Aorta (tissue), 5 donors: ENCODE results near the gene CFAP65. TPM values are rescaled to one million over a fixed set of nuclear protein-coding genes. Genes with fewer than 3 reads are reported as not detected.

ENCODE experiments used
- ATAC-seq: fragments of 200-7000 bp; cut with Tn5 transposase; one replicate; pipeline ENCODE4 v1.9.1; 2022; ENCODE audit warnings: moderate library complexity; ENCODE audit not compliant: low FRiP score
- DNase-seq, 2 donors: peaks; one replicate each; pipeline ENCODE4 v3.0.0-alpha.2; 2020
- H3K27ac ChIP-seq, 2 donors: one replicate each; pipeline ENCODE4 v1.5.1; 2013; ENCODE audit warnings: low read length in 2 of 2, mild to moderate bottlenecking in 2 of 2, moderate library complexity in 2 of 2, control low read depth in 1 of 2, inconsistent platforms in 1 of 2, low read depth in 1 of 2
- H3K27me3 ChIP-seq, 2 donors: one replicate each; pipeline ENCODE4 v1.6.1; 2013; ENCODE audit warnings: control low read depth in 1 of 2, low read length in 1 of 2, mild to moderate bottlenecking in 1 of 2, moderate library complexity in 1 of 2; ENCODE audit not compliant: insufficient read depth in 2 of 2, control insufficient read depth in 1 of 2
- H3K36me3 ChIP-seq, 2 donors: one replicate each; pipeline ENCODE4 v1.6.1; 2013; ENCODE audit warnings: control low read depth in 1 of 2, low read length in 1 of 2, mild to moderate bottlenecking in 1 of 2; ENCODE audit not compliant: insufficient read depth in 2 of 2, control insufficient read depth in 1 of 2
- H3K4me1 ChIP-seq, 2 donors: one replicate each; pipeline ENCODE4 v1.6.1; 2013; ENCODE audit warnings: low read length in 2 of 2, control low read depth in 1 of 2, mild to moderate bottlenecking in 1 of 2, moderate library complexity in 1 of 2; ENCODE audit not compliant: insufficient read depth in 2 of 2, control insufficient read depth in 1 of 2
- H3K4me3 ChIP-seq, 2 donors: one replicate each; pipeline ENCODE4 v1.5.1; 2013; ENCODE audit warnings: low read length in 2 of 2, control low read depth in 1 of 2, mild to moderate bottlenecking in 1 of 2
- H3K9me3 ChIP-seq: one replicate; pipeline ENCODE4 v1.6.1; 2013; ENCODE audit warnings: mild to moderate bottlenecking, low read length; ENCODE audit not compliant: control insufficient read depth
- WGBS, 2 donors: extraction: QIAGEN DNeasy Blood & Tissue Kit; methylation state at CpG; one replicate each; pipeline ENCODE4 v1.1.7; 2013; 5-methylcytosine and 5-hydroxymethylcytosine counted together
- intact Hi-C, 2 donors: fragments of 100-400 bp; cut with DNase I; formaldehyde crosslinking; loops; one replicate each; pipeline versions ENCODE4 v1.14.2 to v1.15.0; 2022
- polyA plus RNA-seq, 2 donors: library from polyadenylated mRNA; stranded (reverse); fragments of 200-250 nt; gene quantifications; one replicate each; pipeline ENCODE4 v1.2.3, GENCODE V29; 2013
- total RNA-seq, 2 donors: library from RNA; stranded (reverse); fragmentation: NEBNext Ultra II Directional; extraction: Animal tissue kit (Norgen Biotek cat#: 25700); gene quantifications; one replicate each; pipeline ENCODE4 v1.2.1, GENCODE V29; 2021
- donor health status: healthy with polysubstance abuse.
- donor health status: Bipolar disorder and iron deficiency.
- donor health status: DM: no; HTN: no; CAD: no.
- donor health status: DM: no; HTN: no; CAD: no.
- donor health status: DM: yes; HTN: yes; CAD: no.

Gene CFAP65
- total and polyA plus RNA-seq, 4 donors: 0.15 TPM; not detected in 3

GRCh38 chr2:219029829-219030165 is 11.5 kb downstream of the CFAP65 start:
- WGBS, 2 donors: 33 to 36% methylated on average over 9 of the region's 9 CpGs

GRCh38 chr2:219028996-219029828 is 12.1 kb downstream of the CFAP65 start:
- no peaks in the 10 kb centered on the region for H3K9me3 ChIP-seq
- H3K36me3 ChIP-seq: no peaks in the 10 kb centered on the region
- 76 to 77% methylated on average over 13 of the region's 13 CpGs for WGBS, 2 donors
- ATAC-seq (peak; percentile 2), DNase-seq (peak in 1 of 2 donors; percentile 71)
- H3K4me3 ChIP-seq: no peak overlapping the region
- no peaks in the 10 kb centered on the region for H3K27me3 ChIP-seq
- no peak overlapping the region for H3K27ac ChIP-seq
- no peaks in the 10 kb centered on the region for H3K4me1 ChIP-seq
- intact Hi-C loops: loop anchor here (10.0 kb wide), 1 partner anchor 126 kb away; no protein-coding TSS in a partner anchor

More at GRCh38 chr2:219029829-219030165, 11.5 kb downstream of the CFAP65 start:
- Histone ChIP-seq H3K4me3 (no peak overlapping the region), H3K4me1 (no peaks in the 10 kb centered on the region), H3K36me3 (no peaks in the 10 kb centered on the region), H3K27ac (no peak overlapping the region), H3K9me3 (no peaks in the 10 kb centered on the region), H3K27me3 (no peaks in the 10 kb centered on the region)
- intact Hi-C loops: loop anchor here (10.0 kb wide), 1 partner anchor 125 kb away; no protein-coding TSS in a partner anchor
- DNase-seq (peak; percentile 83 to 93), ATAC-seq (peak; percentile 81)

- H3K27me3 ChIP-seq: no peaks in the 10 kb centered on the region
- ATAC-seq (no peak), DNase-seq (peak in 1 of 2 donors; percentile 46)
- H3K9me3 ChIP-seq: no peaks in the 10 kb centered on the region
- 81 to 82% methylated on average over 5 of the region's 5 CpGs for WGBS, 2 donors
- no peaks in the 10 kb centered on the region for H3K36me3 ChIP-seq
- H3K4me1 ChIP-seq: no peaks in the 10 kb centered on the region
- no peak overlapping the region for H3K4me3 ChIP-seq
- intact Hi-C loops: loop anchor here (10.0 kb wide), 1 partner anchor 127 kb away; no protein-coding TSS in a partner anchor
- no peak overlapping the region for H3K27ac ChIP-seq
Observed at GRCh38 chr2:219028141-219028540, 13.2 kb downstream of the CFAP65 start.

- H3K27ac ChIP-seq: no peak overlapping the region
Observed at GRCh38 chr2:219027511-219028055, 13.7 kb downstream of the CFAP65 start.

GRCh38 chr2:219026946-219027345 is 14.4 kb downstream of the CFAP65 start:
- intact Hi-C loops: loop anchor here (10.0 kb wide), 1 partner anchor 128 kb away; no protein-coding TSS in a partner anchor
- Histone ChIP-seq H3K4me1 (no peaks in the 10 kb centered on the region), H3K36me3 (no peaks in the 10 kb centered on the region), H3K27ac (no peak overlapping the region), H3K4me3 (no peak overlapping the region), H3K9me3 (no peaks in the 10 kb centered on the region), H3K27me3 (no peaks in the 10 kb centered on the region)
- 92 to 95% methylated on average over 7 of the region's 7 CpGs for WGBS, 2 donors
- ATAC-seq (no peak), DNase-seq (peak in 1 of 2 donors; percentile 32)

More at GRCh38 chr2:219027511-219028055, 13.7 kb downstream of the CFAP65 start:
- ATAC-seq (no peak), DNase-seq (peak in 1 of 2 donors; percentile 60)
- H3K27me3 ChIP-seq: no peaks in the 10 kb centered on the region
- intact Hi-C loops: loop anchor here (10.0 kb wide), 1 partner anchor 127 kb away; no protein-coding TSS in a partner anchor
- no peaks in the 10 kb centered on the region for H3K4me1 ChIP-seq
- H3K9me3 ChIP-seq: no peaks in the 10 kb centered on the region
- no peak overlapping the region for H3K4me3 ChIP-seq
- 94 to 95% methylated on average over 22 of the region's 22 CpGs for WGBS, 2 donors
- H3K36me3 ChIP-seq: no peaks in the 10 kb centered on the region

GRCh38 chr2:219025637-219026585 is 15.4 kb downstream of the CFAP65 start:
- Histone ChIP-seq H3K4me3 (no peak overlapping the region), H3K36me3 (no peaks in the 10 kb centered on the region), H3K9me3 (no peaks in the 10 kb centered on the region), H3K27me3 (no peaks in the 10 kb centered on the region), H3K4me1 (no peaks in the 10 kb centered on the region), H3K27ac (no peak overlapping the region)
- ATAC-seq: no peak
- peak in 1 of 2 donors; percentile 32 for DNase-seq
- intact Hi-C loops: loop anchor here (10.0 kb wide), 1 partner anchor 129 kb away; no protein-coding TSS in a partner anchor
- WGBS, 2 donors: 89% methylated on average over 18 of the region's 18 CpGs

GRCh38 chr2:219024059-219024458 is 17.3 kb downstream of the CFAP65 start:
- DNase-seq (peak in 1 of 2 donors; percentile 54), ATAC-seq (no peak)
- no peaks in the 10 kb centered on the region for H3K9me3 ChIP-seq
- H3K27me3 ChIP-seq: no peaks in the 10 kb centered on the region
- WGBS, 2 donors: 86 to 89% methylated on average over 11 of the region's 11 CpGs
- H3K4me1 ChIP-seq: no peaks in the 10 kb centered on the region
- H3K27ac ChIP-seq: no peak overlapping the region
- no peak overlapping the region for H3K4me3 ChIP-seq
- H3K36me3 ChIP-seq: no peaks in the 10 kb centered on the region
- intact Hi-C loops: loop anchor here (10.0 kb wide), 1 partner anchor 131 kb away; no protein-coding TSS in a partner anchor

GRCh38 chr2:219023045-219023605 is 18.2 kb downstream of the CFAP65 start:
- intact Hi-C loops: loop anchor here (10.0 kb wide), 1 partner anchor 132 kb away; no protein-coding TSS in a partner anchor
- Histone ChIP-seq H3K4me3 (no peak overlapping the region), H3K9me3 (no peaks in the 10 kb centered on the region), H3K27me3 (no peaks in the 10 kb centered on the region), H3K27ac (no peak overlapping the region), H3K36me3 (no peaks in the 10 kb centered on the region), H3K4me1 (no peaks in the 10 kb centered on the region)
- no peak for ATAC-seq
- peak in 1 of 2 donors; percentile 40 for DNase-seq
- 88 to 92% methylated on average over 12 of the region's 12 CpGs for WGBS, 2 donors
